K562 (cell line): ENCODE data around the gene DBT. TPM values are rescaled to one million over a fixed set of nuclear protein-coding genes. Genes with fewer than 3 reads are reported as not detected.
A peak's percentile ranks its signal among the peaks of the same experiment; 100 is the strongest.

ENCODE experiments used
- BDP1 ChIP-seq: IDR thresholded peaks from 3 replicates; pipeline ENCODE4 v1.6.1; 2011; ENCODE audit not compliant: insufficient read length, insufficient read depth
- CCAR2 ChIP-seq: fragments of 200-400 bp; formaldehyde crosslinking; IDR thresholded peaks from 2 replicates; pipeline ENCODE4 v1.6.1; 2017; ENCODE audit warnings: mild to moderate bottlenecking, low read depth, low read length
- CREM ChIP-seq: IDR thresholded peaks from 2 replicates; pipeline ENCODE4 v1.6.1; 2014; ENCODE audit warnings: antibody characterized with exemption, low read depth
- DMBX1 ChIP-seq: fragments of 250-450 bp; sonication (Bioruptor Pico); IDR thresholded peaks from 2 replicates; pipeline ENCODE4 v1.8.0; 2022; ENCODE audit warnings: inconsistent platforms, mild to moderate bottlenecking, moderate library complexity, borderline replicate concordance
- EP400 ChIP-seq: fragments of 450-650 bp; IDR thresholded peaks from 2 replicates; pipeline ENCODE4 v1.6.1; 2017; ENCODE audit warnings: antibody characterized with exemption, mild to moderate bottlenecking, moderate library complexity
- ETV5 ChIP-seq: sonication (generic); formaldehyde crosslinking; IDR thresholded peaks from 2 replicates; pipeline ENCODE4 v1.4.0; 2020; ENCODE audit warnings: low read depth, mild to moderate bottlenecking, missing genetic modification reagents
- HMBOX1 ChIP-seq: sonication (generic); IDR thresholded peaks from 2 replicates; pipeline ENCODE4 v1.6.1; 2016
- MYC ChIP-seq, 2 experiments: fragments of 250-450 bp in 1 of 2; sonication (Bioruptor Pico) in 1 of 2; IDR thresholded peaks; 2 replicates each; pipeline versions ENCODE4 v1.5.1 to v1.6.1; 2012 to 2021; ENCODE audit warnings: low read depth in 2 of 2, borderline replicate concordance in 1 of 2, improper control_type of control experiment in 1 of 2, low read length in 1 of 2, mild to moderate bottlenecking in 1 of 2, moderate library complexity in 1 of 2
- NCOA4 ChIP-seq: fragments of 450-650 bp; IDR thresholded peaks from 2 replicates; pipeline ENCODE4 v1.6.1; 2018; ENCODE audit warnings: mild to moderate bottlenecking; ENCODE audit not compliant: partially characterized antibody
- NR4A1 ChIP-seq, 2 experiments: fragments of 250-450 bp in 1 of 2; fragments of 450-650 bp in 1 of 2; sonication (Bioruptor Pico) in 1 of 2; IDR thresholded peaks; 2 replicates each; pipeline versions ENCODE4 v1.4.0 to v1.6.1; 2016 to 2020; ENCODE audit warnings: mild to moderate bottlenecking in 2 of 2, missing compliant biosample characterization in 1 of 2, missing genetic modification characterization in 1 of 2, moderate library complexity in 1 of 2
- PHB ChIP-seq: fragments of 250-450 bp; sonication (Bioruptor Pico); IDR thresholded peaks from 2 replicates; pipeline ENCODE4 v1.5.0; 2021
- PHF20 ChIP-seq: fragments of 450-650 bp; IDR thresholded peaks from 2 replicates; pipeline ENCODE4 v1.6.1; 2018; ENCODE audit not compliant: partially characterized antibody
- POLR2A ChIP-seq: fragments of 450-650 bp; conservative IDR thresholded peaks from 2 replicates; pipeline ENCODE4 v1.6.1; 2016
- RAD51 ChIP-seq: fragments of 450-650 bp; IDR thresholded peaks from 2 replicates; pipeline ENCODE4 v1.7.1; 2016; ENCODE audit warnings: low read depth, mild to moderate bottlenecking, borderline replicate concordance
- ZFP30 ChIP-seq: fragments of 250-450 bp; sonication (Bioruptor Pico); IDR thresholded peaks from 2 replicates; pipeline ENCODE4 v1.8.0; 2022; ENCODE audit warnings: moderate library complexity, mild to moderate bottlenecking, inconsistent platforms, borderline replicate concordance
- ZNF639 ChIP-seq, 2 experiments: fragments of 200-800 bp in 1 of 2; sonication (Bioruptor generic) in 1 of 2; sonication (generic) in 1 of 2; formaldehyde crosslinking in 1 of 2; IDR thresholded peaks in 1 of 2; conservative IDR thresholded peaks in 1 of 2; 2 replicates each; pipeline versions ENCODE4 v1.5.0 to v1.6.1; 2016 to 2020; ENCODE audit warnings: missing compliant biosample characterization in 1 of 2, missing genetic modification characterization in 1 of 2, missing genetic modification reagents in 1 of 2
- ZNF778 ChIP-seq: fragments of 450-650 bp; formaldehyde crosslinking; IDR thresholded peaks from 2 replicates; pipeline ENCODE4 v1.4.0; 2020; ENCODE audit warnings: mild to moderate bottlenecking, moderate library complexity
- polyA plus RNA-seq, 8 experiments: library from polyadenylated mRNA; depleted of rRNA in 4 of 8; stranded (reverse) in 5 of 8; unstranded in 3 of 8; fragments of >200 nt; fragmentation: Nextera tagmentation in 2 of 8; fragmentation: Illumina TruSeq in 1 of 8; extraction: Ambion mirVana in 2 of 8; extraction: Trizol in 1 of 8; gene quantifications; 2 replicates each; pipeline versions ENCODE4 v1.2.1 to v1.2.3, GENCODE V29; 2011 to 2014; ENCODE audit warnings: inconsistent platforms in 1 of 8, missing spikeins in 1 of 8
- total RNA-seq, 7 experiments: library from RNA; depleted of rRNA in 6 of 7; stranded (reverse); fragments of >200 nt in 6 of 7; fragmentation: Illumina TruSeq in 2 of 7; extraction: Trizol in 2 of 7; gene quantifications; 2 replicates each; pipeline versions ENCODE4 v1.2.1 to v1.2.3, GENCODE V29; 2011 to 2021; ENCODE audit warnings: low replicate concordance in 1 of 7
- TF ChIP-seq, protein P1 (sequence below): sonication (generic); formaldehyde crosslinking; IDR thresholded peaks from 2 replicates; pipeline ENCODE4 v1.8.0; 2023; ENCODE audit warnings: mild to moderate bottlenecking, missing genetic modification reagents
- TF ChIP-seq, protein P2 (sequence below): fragments of 450-650 bp; formaldehyde crosslinking; IDR thresholded peaks from 2 replicates; pipeline ENCODE4 v1.4.0; 2022; ENCODE audit warnings: mild to moderate bottlenecking, moderate library complexity
- TF ChIP-seq, protein P3 (sequence below): sonication (generic); formaldehyde crosslinking; IDR thresholded peaks from 2 replicates; pipeline ENCODE4 v1.8.1; 2022; ENCODE audit warnings: missing genetic modification reagents

DBT gene
- total and polyA plus RNA-seq, 9 of the 15 experiments (the other 6 are each of a cell fraction or from before 2014, with no cell fraction given): 2.7 to 13.5 (median 7.3) TPM

GRCh38 chr1:100246738-100247137, 2.9 kb downstream of the DBT start (continued):
- TF ChIP-seq, protein P1, sequence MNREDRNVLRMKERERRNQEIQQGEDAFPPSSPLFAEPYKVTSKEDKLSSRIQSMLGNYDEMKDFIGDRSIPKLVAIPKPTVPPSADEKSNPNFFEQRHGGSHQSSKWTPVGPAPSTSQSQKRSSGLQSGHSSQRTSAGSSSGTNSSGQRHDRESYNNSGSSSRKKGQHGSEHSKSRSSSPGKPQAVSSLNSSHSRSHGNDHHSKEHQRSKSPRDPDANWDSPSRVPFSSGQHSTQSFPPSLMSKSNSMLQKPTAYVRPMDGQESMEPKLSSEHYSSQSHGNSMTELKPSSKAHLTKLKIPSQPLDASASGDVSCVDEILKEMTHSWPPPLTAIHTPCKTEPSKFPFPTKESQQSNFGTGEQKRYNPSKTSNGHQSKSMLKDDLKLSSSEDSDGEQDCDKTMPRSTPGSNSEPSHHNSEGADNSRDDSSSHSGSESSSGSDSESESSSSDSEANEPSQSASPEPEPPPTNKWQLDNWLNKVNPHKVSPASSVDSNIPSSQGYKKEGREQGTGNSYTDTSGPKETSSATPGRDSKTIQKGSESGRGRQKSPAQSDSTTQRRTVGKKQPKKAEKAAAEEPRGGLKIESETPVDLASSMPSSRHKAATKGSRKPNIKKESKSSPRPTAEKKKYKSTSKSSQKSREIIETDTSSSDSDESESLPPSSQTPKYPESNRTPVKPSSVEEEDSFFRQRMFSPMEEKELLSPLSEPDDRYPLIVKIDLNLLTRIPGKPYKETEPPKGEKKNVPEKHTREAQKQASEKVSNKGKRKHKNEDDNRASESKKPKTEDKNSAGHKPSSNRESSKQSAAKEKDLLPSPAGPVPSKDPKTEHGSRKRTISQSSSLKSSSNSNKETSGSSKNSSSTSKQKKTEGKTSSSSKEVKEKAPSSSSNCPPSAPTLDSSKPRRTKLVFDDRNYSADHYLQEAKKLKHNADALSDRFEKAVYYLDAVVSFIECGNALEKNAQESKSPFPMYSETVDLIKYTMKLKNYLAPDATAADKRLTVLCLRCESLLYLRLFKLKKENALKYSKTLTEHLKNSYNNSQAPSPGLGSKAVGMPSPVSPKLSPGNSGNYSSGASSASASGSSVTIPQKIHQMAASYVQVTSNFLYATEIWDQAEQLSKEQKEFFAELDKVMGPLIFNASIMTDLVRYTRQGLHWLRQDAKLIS (CRISPR knock-in tag): no peak
- TF ChIP-seq CCAR2 (no peak), MYC (IDR thresholded peaks at IDR 0.05; ENCODE audit: low read depth, low read length) (no peak), MYC (CRISPR knock-in tag; IDR thresholded peaks at IDR 0.05; ENCODE audit: borderline replicate concordance, low read depth) (no peak), ZNF639 (CRISPR knock-in tag; conservative IDR thresholded peaks at IDR 0.05 in 1 of 2, IDR thresholded peaks at IDR 0.05 in 1 of 2) (no peak), POLR2A (no peak), BDP1 (no peak), PHF20 (no peak), ETV5 (no peak), RAD51 (no peak), HMBOX1 (peak; percentile 68; the same call in 1 of the 2 replicates), NCOA4 (no peak), CREM (peak; percentile 42), EP400 (peak; percentile 56; the same call in 1 of the 2 replicates), NR4A1 (CRISPR knock-in tag; IDR thresholded peaks at IDR 0.05) (no peak), NR4A1 (tag; IDR thresholded peaks at IDR 0.05) (no peak), ZFP30 (no peak), PHB (CRISPR knock-in tag) (no peak), ZNF778 (CRISPR knock-in tag) (no peak), DMBX1 (CRISPR knock-in tag) (no peak)
- TF ChIP-seq, protein P2, sequence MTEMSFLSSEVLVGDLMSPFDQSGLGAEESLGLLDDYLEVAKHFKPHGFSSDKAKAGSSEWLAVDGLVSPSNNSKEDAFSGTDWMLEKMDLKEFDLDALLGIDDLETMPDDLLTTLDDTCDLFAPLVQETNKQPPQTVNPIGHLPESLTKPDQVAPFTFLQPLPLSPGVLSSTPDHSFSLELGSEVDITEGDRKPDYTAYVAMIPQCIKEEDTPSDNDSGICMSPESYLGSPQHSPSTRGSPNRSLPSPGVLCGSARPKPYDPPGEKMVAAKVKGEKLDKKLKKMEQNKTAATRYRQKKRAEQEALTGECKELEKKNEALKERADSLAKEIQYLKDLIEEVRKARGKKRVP: no peak
- TF ChIP-seq, protein P3, sequence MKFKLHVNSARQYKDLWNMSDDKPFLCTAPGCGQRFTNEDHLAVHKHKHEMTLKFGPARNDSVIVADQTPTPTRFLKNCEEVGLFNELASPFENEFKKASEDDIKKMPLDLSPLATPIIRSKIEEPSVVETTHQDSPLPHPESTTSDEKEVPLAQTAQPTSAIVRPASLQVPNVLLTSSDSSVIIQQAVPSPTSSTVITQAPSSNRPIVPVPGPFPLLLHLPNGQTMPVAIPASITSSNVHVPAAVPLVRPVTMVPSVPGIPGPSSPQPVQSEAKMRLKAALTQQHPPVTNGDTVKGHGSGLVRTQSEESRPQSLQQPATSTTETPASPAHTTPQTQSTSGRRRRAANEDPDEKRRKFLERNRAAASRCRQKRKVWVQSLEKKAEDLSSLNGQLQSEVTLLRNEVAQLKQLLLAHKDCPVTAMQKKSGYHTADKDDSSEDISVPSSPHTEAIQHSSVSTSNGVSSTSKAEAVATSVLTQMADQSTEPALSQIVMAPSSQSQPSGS (CRISPR knock-in tag): no peak
